HG02623 (cell line): ENCODE data around the gene CLTC.
A peak's percentile ranks its signal among the peaks of the same experiment; 100 is the strongest.
"Not testable (repeated sequence)": the region's sequence is repeated elsewhere in the genome, so short reads cannot be mapped to it uniquely, and the experiment has no call there.

Experiments used
- ATAC-seq: cut with Tn5 transposase; IDR thresholded peaks from one replicate; pipeline ENCODE4 v1.9.1; 2021; ENCODE audit warnings: moderate library complexity; ENCODE audit not compliant: unreplicated experiment

Gene CLTC

DNA sequence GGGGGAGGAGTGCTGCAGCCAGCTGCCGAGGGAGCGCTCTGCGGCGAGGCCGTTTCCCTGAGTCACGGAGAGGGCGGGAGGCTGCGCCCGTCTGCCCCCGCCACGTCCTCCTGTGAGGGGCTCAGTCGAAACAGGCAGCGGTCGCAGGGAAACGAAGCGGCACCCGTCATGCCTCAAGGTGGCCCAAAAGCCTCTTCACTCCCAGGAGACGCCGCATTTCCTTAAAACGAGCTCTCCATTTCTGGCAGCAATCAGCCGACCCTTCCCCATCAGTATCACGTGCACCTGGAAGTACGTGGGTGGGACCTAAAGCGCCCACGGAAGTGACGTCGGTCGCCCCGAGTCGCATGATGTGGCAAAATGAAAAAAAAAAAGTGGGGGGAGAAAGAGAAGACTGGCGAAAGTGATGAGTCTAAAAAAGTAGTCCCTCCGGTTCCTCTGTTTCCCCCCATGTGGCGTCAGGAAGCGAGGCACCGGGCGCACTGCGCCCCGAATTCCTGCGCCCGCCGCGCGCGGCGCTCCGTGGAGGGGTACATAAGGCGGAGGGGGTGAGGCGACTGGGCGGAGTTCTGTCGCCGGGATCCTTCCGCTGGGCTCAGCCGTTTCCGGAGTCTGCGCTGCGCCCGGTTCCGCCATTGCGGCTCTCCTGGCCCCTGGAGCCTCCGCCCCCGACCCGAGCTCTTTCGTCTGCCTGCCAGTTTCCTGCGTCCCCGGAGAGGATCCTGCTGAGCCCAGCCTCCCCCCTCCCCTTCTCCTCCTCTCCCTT, at the start of gene CLTC:
Gene CLTC, plus strand, starts transcription at position 598 of the 766 bp plus-strand sequence. CDS start 237 bp downstream, outside the sequence.
- peak; percentile 68 for ATAC-seq

DNA sequence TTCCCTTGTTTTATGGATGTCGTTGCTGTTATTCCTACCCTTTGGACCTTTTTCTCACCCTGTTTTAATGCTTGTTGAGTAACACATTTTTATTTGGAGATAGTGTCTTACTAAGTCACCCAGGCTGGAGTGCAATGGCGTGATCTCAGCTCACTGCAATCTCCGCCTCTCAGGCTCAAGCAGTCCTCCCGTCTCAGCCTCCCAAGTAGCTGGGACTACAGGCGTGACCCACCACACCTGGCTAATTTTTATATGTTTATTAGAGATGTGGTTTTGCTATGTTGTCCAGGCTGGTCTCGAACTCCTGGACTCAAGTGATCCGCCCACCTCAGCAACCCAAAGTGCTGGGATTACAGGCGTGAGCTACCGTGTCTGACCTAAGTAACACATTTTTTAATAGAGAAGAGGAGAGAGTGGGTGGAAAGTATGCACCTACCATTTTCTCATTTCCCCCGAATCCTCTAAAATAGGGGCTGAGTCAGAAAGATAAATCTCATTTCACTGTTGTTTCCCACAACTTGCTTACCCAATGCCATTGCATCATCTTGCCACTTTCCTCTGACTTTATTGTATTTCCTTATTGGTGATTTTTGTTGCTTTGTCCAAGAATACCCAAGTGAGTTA, 47.3 kb upstream of the CLTC start:
- no peak for ATAC-seq

- not testable (repeated sequence) for ATAC-seq
Observed at GRCh38 chr17:59584168-59584567, 35.5 kb upstream of the CLTC start.

DNA sequence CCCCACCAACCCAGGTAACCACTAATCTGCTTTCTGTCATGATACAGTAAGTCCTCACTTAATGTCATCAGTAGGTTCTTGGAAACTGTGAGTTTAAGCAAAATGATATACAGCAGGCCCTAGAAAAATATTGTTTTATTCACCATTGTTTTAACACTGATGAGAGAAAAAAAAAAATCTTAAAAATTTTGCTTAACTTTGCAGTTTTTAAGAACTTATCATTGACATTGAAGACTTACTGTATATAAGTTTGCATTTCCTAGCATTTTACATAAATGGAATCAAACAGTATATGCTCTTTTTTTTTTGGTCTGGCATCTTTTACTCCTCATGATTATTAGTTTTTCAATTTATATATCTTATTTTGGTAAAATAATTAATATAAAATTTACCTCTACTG, 19.5 kb upstream of the CLTC start:
- no peak for ATAC-seq

DNA sequence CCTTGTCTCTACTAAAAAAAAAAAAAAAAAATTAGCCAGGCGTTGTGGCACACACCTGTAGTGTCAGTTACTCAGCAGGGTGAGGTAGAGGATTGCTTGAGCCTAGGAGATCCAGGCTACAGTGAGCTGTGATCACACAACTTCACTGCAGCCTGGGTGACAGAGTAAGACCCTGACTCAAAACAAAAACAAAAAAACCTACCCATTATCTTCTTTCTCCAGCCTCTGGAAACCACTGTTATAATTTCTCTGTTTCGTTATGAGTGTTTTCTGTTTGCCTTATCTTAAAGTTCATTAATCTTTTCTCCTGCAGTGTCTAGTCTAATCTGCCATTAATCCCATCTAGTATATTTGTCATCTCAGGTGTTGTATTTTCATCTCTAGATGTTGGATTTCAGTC, 18.6 kb upstream of the CLTC start:
- peak; percentile 48 for ATAC-seq

- no peak for ATAC-seq
Observed at GRCh38 chr17:59607061-59607460, 12.6 kb upstream of the CLTC start.

- ATAC-seq: no peak
Observed at GRCh38 chr17:59607817-59608403, 11.8 kb upstream of the CLTC start.

GRCh38 chr17:59611503-59611902, 8.2 kb upstream of the CLTC start:
- no peak for ATAC-seq

DNA sequence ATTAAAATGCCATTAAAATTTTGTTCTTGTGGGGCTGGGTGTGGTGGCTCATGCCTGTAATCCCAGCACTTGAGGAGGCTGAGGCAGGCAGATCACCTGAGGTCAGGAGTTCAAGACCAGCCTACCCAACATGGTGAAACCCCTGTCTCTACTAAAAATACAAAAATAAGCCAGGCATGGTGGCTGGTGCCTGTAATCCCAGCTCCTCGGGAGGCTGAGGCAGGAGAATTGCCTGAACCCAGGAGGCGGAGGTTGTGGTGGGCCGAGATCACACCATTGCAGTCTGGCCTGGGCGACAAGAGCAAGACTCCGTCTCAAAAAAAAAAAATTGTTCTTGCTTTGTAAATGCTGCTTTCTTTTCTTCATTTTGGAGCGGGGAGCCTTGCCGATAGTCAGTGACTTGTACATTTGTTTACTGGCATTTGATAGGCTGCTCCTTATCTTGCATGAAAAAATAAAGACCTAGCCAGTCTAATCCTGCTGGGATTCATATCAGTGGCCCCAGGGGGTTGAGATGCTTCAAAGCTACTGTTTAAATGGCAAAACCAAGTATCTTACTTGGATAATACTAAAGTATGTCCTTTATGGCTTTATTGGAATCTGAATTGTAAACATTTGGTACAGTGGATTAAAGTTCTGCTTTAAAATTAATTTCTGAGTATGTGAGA, 3.3 kb upstream of the CLTC start:
- no peak for ATAC-seq

GRCh38 chr17:59617156-59617732, 2.5 kb upstream of the CLTC start:
- ATAC-seq: no peak

DNA sequence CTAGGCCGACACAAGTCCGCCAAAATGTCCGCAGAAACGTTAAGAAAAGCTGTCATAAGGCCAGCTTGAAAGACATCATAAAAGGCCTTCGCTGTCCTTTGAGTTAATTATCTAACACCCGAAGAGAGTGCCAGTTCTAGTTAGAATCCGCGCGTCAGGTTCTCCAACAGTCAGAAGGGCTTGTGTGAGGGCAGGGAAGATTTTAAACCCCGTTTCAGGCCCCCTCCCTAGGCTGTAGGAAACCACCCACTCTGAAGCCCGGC, 729 bp upstream of the CLTC start:
- ATAC-seq: no peak

GRCh38 chr17:59620064-59620359, 317 bp downstream of the CLTC start:
- no peak for ATAC-seq

DNA sequence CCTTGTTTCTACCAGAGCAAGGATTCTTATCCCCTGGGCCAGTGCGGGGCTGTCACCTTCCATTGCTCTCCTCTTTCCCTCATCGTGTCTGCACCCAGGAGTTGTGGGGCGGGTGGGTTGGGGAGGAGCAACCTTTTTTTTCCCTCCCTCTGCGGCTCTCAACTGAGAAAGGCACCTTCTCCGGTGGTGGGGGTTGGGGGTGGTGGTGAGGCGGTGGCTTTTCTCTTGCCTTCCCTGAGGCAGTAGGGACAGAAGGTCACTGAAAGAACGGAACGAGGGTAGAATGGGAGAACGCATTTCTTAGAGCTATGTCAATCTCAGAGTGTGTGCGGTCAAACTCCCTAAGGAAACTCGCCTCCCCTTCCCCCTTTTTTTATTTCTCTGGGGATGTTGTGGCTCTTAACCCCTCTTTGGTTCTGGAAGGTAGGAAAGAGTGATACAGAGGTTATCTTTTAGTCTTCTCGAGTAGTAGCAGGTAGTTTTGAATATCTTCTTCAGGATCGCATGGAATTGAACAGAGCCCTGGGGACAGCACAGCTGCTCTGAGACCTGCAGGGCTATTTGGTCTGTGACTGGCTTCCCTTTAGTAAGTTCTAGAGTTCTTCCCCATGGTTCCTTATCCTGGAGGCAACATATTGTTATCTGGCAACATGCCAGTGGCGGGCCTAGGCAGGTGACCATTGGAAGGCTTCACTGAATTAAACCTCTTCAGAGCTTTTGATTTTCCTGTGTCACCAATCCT, 994 bp downstream of the CLTC start:
- ATAC-seq: no peak

DNA sequence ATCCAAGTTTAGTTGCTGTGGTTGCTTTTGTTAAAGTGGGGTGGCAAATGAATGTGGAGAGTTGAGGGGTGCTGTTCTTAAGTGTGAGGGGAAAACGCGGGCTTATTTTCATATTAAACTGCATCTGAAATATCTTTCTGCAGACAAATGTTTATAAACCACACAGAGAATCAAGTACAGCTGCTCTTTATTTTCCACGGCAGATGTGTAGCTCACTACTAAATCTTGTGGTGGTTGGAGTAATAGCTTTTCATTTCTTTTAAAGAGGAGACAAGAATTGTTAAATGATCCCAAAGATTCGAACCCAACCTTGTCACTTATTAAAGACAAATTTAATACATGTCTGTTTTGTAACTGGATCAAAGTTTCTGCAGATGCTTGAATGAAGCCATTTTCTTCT, 2.1 kb downstream of the CLTC start:
- no peak for ATAC-seq

DNA sequence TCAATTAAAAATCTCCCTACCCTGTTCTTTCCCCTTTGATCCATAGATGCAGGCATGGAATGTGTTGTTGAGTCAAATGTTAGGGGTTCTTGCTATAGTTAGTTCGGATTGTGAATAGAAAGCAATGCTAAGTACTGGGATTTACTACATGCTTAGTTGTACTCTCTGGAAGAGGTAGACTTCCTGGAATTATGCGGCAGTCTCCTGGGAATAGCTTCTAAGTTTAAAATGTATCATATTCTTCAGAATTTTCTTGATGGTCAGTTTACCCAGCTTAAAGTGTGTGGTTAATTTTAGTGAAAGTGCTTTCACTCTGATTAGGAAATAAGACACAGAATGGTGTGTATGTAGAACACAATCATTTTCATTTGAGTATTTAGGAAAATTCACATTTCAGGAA, 3.5 kb downstream of the CLTC start:
- ATAC-seq: no peak

DNA sequence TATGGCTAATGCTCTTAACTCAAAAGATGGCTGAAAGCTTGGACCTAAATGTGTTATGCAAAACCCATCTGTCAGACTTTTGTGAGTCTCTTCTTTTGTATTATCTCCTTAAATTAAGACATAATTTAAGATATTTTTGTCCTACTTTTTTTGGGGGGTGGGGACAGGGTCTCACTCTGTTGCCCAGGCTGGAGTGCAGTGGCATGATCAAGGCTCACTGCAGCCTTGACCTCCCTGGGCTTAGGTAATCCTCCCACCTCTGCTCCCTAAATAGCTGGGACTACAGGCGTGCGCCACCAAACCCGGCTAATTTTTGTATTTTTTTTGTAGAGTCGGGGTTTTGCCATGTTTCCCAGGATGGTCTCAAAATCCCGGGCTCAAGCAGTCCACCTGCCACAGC, 7.1 kb downstream of the CLTC start:
- no peak for ATAC-seq

- no peak for ATAC-seq
Observed at GRCh38 chr17:59627274-59627673, 7.6 kb downstream of the CLTC start.

DNA sequence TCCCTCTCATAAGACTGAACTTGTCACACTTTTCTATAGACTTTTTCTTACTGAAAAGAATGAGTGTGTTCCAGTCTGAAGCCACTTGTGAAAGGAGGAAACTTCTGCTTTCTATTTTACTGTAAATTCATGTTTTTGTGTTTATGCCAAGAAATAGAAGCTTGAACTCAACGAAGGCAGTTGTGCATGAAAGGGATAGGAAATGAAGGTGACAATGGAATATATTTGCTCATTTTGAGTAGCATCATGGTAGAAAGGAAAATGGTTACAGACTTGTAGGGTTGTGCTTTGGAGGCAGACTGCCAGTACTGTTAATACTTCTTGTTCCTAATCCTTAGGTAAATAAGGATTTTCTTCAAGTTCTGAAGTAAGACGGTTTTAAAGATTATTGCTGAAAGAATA, 8.1 kb downstream of the CLTC start:
- ATAC-seq: no peak

DNA sequence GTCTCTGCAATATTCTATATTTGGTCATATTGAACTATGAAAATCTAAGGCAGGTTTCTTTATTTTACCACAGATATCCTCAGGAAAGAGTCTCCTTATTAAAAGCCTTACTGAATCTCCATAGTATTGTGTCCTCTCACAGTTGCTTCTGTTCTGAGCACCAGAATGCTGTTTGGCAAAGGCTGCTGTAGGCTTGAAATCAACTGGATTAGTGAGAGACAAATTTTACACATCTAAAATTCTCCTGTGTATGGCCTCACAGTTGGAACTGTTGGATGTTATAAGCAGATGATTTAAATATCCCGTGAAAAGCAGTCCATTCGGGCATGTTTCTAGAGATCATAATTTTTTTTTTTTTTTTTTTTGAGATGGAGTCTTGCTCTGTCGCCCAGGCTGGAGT, 9.5 kb downstream of the CLTC start:
- ATAC-seq: no peak

DNA sequence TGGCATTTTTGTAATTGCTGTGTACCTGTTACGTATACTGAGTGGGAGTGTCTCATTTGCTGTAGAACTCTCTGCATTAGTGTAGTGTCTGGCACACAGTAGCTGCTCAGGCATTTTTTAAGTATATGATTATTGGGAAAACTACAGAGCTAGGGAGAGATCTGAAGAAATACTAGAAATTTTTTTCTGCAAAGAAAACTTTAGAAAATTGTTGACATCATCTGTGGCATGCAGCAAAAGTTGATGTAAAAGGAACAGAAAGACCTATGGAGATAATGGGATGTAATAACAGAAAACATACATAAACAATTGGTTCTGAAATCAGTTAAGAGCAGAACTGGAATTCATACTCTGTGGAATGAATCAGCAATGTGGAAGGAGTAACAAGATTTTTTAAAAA, 11.6 kb downstream of the CLTC start:
- no peak for ATAC-seq

DNA sequence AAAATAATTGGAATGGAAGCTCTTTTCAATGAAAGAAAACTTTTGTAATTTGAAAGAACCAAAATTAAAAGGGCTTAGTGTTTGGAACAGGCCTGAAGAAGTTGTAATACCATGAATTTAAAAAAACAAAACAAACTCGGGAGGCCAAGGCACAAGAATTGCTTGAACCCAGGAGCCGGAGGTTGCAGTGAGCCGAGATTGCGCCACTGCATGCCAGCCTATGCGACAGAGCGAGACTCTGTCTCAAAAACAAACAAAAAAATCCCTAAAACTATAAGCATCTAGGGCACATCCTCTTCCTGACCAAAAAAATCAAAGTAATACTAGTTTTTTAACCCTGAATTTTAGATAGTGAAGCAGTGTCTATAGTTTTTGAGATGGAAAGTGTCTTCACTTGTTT, 12.7 kb downstream of the CLTC start:
- no peak for ATAC-seq
